Retina (tissue), 1 donor: ENCODE data around the gene RNF113B.

Experiments used
- DNase-seq: peaks from one replicate; pipeline ENCODE4 v3.0.0-alpha.2; 2016

The RNF113B gene

DNA sequence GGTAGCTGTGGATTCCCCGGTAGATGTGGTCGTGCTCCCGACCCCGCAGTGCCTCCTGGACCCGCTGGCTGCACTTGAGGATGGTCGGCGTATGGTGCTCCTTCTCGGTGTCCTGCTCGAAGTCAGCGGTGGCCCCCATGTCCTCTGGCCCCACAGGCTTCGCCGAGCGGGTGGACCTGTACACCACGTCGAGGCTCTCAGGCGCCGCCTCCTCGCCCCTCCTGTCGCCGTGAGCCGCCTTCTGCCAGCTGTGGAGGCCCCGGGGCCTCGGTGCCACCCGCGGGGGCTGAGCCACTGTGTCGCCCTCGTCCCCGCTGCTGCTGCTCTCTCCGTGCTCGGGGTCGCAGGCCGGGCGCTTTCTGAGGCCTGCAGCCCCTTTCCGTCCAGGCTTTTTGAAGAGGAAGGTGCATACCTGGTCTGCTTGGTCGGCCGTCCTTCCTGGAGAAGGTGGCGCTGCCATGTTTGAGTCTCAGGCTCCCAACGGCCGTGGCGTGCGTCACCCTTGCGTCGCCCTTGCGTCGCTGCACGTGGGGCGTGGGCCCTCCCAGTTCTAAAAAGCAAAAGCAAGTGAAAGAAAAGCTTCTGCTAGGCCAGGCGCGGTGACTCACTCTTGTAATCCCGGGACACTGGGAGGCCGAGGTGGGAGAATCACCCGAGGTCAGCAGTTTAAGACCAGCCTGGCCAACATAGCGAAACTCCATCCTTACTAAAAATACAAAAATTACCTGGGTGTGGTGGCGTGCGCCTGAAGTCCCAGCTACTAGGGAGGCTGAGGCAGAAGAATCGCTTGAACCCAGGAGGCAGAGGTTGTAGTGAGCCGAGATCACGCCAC is at the start of gene RNF113B:
Gene RNF113B, minus strand, starts transcription at position 493 of the 832 bp plus-strand sequence. Its CDS starts 33 bp downstream, at position 460.
- no peak for DNase-seq

- no peak for DNase-seq
Measured at GRCh38 chr13:98226496-98226895, 49.4 kb upstream of the RNF113B start.

GRCh38 chr13:98225036-98225940 is 48.2 kb upstream of the RNF113B start:
- DNase-seq, result no peak

GRCh38 chr13:98224557-98224956 is 47.5 kb upstream of the RNF113B start:
- no peak for DNase-seq

GRCh38 chr13:98223741-98224140 is 46.7 kb upstream of the RNF113B start:
- DNase-seq, result no peak

DNA sequence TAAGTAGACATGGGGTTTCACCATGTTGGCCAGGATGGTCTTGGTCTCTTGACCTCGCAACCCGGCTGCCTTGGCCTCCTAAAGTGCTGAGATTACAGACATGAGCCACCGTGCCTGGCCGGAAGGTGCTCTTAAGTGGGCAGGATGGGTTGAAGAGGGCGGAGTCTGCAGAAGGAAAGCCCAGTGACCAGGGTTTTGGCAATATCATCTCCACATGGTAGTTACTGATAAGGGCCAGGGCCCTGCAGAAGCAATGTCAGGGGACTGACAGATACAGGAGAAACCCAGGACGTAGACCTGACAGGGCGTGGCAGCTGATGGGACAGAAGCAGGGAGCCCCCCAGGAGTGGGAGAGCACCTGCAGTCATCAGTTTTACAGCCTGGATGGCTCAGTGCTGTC is 45.7 kb upstream of the RNF113B start:
- DNase-seq, result no peak

GRCh38 chr13:98222081-98222554 is 45.0 kb upstream of the RNF113B start:
- DNase-seq, result no peak

DNA sequence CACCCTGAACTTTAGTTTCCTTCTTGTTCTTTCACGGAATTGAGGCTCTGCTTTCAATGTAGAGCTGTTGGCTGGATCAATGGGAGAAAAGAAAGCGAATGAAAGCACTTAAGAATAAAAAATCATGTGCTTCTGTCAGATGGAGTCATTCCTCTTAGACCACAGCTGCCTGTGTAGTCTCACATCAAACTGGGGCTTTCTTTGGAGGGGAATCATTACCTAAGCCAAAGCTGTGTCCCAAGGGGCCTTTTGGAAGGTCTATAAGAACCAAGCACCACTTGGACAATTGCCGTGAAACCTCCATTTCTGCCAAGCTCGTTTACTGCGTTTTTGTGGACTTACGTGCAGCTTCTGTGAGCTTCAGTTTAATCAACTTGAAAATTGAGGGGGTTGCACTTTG is 44.2 kb upstream of the RNF113B start:
- no peak for DNase-seq

GRCh38 chr13:98220271-98220791 is 43.3 kb upstream of the RNF113B start:
- DNase-seq, result no peak

GRCh38 chr13:98219685-98220084 is 42.6 kb upstream of the RNF113B start:
- DNase-seq, result no peak

DNA sequence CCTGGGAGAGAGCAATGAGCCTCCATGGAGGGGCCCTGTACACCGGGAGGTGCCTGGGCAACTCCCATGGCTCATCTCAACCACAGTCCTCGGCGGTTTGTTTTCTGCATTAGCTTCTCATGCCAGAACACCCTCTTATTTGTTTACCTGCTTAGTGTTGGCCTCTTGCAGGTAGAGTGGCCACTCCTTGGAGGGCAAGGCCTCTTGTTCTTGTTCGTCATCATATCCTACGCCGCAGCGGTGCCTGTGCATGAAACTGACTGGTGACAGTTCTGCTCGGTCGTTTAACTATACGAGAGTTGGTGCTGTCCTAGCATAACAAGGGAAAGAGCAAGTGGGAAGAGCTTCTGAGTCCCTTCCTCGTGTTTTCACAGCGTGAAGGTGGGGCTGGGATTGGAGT is 40.5 kb upstream of the RNF113B start:
- no peak for DNase-seq

GRCh38 chr13:98216711-98217285 is 39.7 kb upstream of the RNF113B start:
- DNase-seq, result no peak

GRCh38 chr13:98216135-98216565 is 39.1 kb upstream of the RNF113B start:
- no peak for DNase-seq

- no peak for DNase-seq
Measured at GRCh38 chr13:98215508-98215907, 38.4 kb upstream of the RNF113B start.

DNA sequence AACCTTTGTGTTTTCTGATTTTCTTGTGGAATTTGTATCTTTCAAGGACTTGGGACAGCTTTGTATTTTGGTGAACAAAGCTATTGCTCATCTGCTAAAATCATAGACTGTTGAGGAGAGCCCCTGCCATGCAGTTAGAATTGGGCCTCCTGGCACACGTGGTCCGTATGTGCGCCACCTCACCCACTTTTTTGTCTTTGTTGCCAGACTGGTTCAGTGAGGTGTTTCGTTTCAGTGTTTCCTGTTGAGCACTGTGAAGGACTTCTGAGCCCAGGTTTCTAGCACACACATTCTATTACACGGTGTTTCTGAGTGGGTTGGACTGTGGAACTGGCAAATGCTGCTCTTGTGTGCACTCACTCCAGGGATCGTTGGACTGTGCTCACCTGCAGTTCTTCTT is 37.6 kb upstream of the RNF113B start:
- DNase-seq, result no peak

DNA sequence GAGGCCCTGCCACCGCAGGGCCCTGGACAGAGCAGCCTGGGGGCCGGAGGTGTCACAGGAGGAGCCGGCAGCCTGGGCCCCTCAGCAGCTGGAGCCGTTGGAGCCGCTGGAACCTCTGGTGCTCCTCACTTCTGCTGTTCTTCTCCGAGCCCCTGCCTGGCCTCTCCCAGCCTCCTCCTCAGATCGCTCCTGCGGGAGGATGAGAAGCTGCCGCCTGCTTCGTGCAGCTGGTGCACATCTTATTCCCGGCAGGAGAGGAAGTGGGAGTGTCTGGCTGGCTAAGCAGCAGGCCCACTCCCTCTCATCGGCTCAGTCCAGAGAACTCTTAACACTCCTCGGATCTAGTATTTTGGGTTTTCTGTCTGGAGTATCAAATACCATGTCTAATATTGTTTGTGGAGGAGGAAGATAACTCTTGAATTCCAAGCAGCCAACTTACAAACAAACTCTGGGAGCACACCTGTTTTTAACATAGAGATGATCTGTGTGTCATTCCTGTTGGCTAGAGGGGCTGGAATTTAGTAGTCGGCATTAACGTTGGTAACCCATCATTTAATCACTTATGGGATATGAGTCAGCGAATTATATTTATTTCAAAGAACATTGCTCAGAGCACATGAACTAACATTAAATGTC is 37.1 kb upstream of the RNF113B start:
- no peak for DNase-seq

GRCh38 chr13:98213354-98213753 is 36.3 kb upstream of the RNF113B start:
- no peak for DNase-seq

DNA sequence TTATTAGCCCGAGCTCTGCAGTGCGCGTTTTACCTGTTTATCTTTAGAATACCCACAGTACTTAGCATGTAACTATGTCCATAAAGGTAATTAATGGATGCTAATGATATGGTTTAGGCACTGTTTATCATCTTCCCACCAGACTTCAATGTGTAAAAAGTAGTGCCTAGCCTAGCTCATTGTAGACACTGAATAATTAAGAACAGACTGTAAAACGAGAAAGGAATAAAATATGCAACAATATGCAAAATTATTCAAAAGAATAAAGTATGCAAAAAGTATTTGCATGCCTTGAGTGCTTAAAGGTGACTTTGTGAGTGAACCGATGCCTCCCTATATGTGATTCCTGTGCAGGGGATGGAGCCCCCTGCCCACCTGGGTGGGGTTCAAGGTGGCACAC is 35.7 kb upstream of the RNF113B start:
- DNase-seq, result no peak

DNA sequence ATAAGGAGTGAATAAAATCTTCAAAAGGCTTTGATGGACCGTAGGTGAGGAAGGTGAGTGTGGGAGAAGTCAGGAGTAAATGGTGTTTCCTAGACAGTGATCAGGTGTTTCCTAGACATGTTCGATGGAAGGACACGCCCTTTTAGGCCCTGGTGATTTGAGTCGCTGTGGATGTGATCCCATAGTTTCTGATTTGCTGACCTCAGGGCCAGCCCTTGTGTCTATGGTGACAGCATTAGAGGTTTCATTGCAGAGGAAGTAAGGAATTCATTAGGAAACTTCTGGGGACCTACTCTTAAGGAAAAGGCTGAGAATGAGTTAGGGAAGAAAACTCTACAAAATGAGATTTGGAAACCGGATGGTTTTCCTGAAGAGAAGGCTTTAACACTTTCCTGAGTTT is 31.5 kb upstream of the RNF113B start:
- DNase-seq, result no peak

DNA sequence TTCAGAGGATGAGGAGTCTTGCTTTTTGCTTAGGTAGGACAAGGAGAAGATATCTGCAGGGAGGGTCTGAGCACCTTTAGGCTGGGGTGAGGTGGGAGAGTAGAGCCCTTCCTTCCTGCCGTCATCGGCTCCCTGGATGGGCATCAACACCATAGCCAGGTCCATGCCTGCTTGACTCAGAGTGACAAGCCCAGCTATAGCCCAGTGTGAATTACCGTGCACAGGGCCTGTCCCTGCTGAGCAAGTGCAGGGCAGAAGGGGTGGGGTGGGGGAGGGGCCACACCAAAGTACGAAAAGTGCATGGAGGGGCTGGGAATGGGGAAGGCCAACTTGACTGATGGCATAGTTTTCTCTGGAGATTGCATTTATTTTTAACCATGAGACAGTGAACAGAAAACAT is 30.3 kb upstream of the RNF113B start:
- no peak for DNase-seq

- no peak for DNase-seq
Measured at GRCh38 chr13:98206946-98207345, 29.9 kb upstream of the RNF113B start.

DNA sequence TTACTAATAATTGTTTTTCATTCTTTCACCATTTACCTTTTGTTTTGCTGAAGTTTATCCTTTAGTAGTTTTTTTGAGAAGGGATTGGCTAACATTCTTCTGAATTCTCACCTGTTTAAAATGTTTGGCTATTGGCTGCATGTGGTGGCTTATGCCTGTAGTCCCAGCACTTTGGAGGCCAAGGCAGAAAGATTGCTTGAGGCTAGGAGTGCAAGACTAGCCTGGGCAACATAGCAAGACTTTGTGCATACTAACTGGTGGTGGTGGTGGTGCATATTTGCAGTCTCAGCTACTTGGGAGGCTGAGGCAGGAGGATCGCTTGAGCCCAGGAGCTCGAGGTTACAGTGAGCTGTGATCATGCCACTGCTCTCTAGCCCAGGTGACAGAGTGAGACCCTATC is 27.5 kb upstream of the RNF113B start:
- no peak for DNase-seq
